Endodermal cell (in vitro differentiated cells): ENCODE data around the gene CLDN3. TPM values are rescaled to one million over a fixed set of nuclear protein-coding genes. Genes with fewer than 3 reads are reported as not detected.

Experiments
- DNase-seq: peaks from one replicate; pipeline ENCODE4 v3.0.0-alpha.2; 2017
- H3K27ac ChIP-seq: 2 replicates; pipeline ENCODE4 v1.5.1; 2013; ENCODE audit warnings: mild to moderate bottlenecking, low read depth, low read length, moderate library complexity
- H3K27me3 ChIP-seq: 2 replicates; pipeline ENCODE4 v1.6.1; 2013; ENCODE audit warnings: mild to moderate bottlenecking, low read length, moderate library complexity; ENCODE audit not compliant: insufficient read depth, control insufficient read depth, poor library complexity, severe bottlenecking
- H3K36me3 ChIP-seq: 2 replicates; pipeline ENCODE4 v1.7.0; 2013; ENCODE audit warnings: mild to moderate bottlenecking, low read length, moderate library complexity; ENCODE audit not compliant: control insufficient read depth, insufficient read depth
- H3K4me1 ChIP-seq: one replicate; pipeline ENCODE4 v1.7.0; 2013; ENCODE audit warnings: low read length; ENCODE audit not compliant: control insufficient read depth, insufficient read depth
- H3K4me3 ChIP-seq: 2 replicates; pipeline ENCODE4 v1.5.1; 2013; ENCODE audit warnings: mild to moderate bottlenecking, low read length, moderate library complexity
- H3K9ac ChIP-seq: 2 replicates; pipeline ENCODE4 v1.6.1; 2013; ENCODE audit warnings: mild to moderate bottlenecking, low read length, moderate library complexity; ENCODE audit not compliant: poor library complexity, severe bottlenecking; ENCODE audit errors: extremely low read depth
- H3K9me3 ChIP-seq: 2 replicates; pipeline ENCODE4 v1.6.1; 2013; ENCODE audit warnings: mild to moderate bottlenecking, low read length, moderate library complexity; ENCODE audit not compliant: control insufficient read depth
- H3K27ac Mint-ChIP-seq: 2 replicates; pipeline ENCODE4 v1.8.0; 2020; ENCODE audit warnings: mixed read lengths
- H3K27me3 Mint-ChIP-seq: 2 replicates; pipeline ENCODE4 v1.8.0; 2021; ENCODE audit warnings: mild to moderate bottlenecking, mixed read lengths; ENCODE audit not compliant: insufficient read depth
- H3K36me3 Mint-ChIP-seq: 2 replicates; pipeline ENCODE4 v1.8.0; 2020; ENCODE audit warnings: low read depth, mixed read lengths
- H3K4me1 Mint-ChIP-seq: 2 replicates; pipeline ENCODE4 v1.8.0; 2020; ENCODE audit warnings: mixed read lengths
- H3K4me3 Mint-ChIP-seq: 2 replicates; pipeline ENCODE4 v1.8.0; 2020; ENCODE audit warnings: mild to moderate bottlenecking, moderate library complexity, mixed read lengths
- H3K9me3 Mint-ChIP-seq: 2 replicates; pipeline ENCODE4 v1.8.0; 2020; ENCODE audit warnings: mild to moderate bottlenecking, mixed read lengths
- CTCF ChIP-seq: fragments of 200-600 bp; sonication (generic); conservative IDR thresholded peaks from 2 replicates; pipeline ENCODE4 v1.5.0; 2021; ENCODE audit warnings: antibody characterized with exemption, mild to moderate bottlenecking
- WGBS, 2 experiments: methylation state at CpG; one replicate each; pipeline versions ENCODE4 v1.1.5 to v1.1.7; 2013; ENCODE audit warnings: missing lambda C conversion rate in 2 of 2, mixed read lengths in 1 of 2; ENCODE audit not compliant: insufficient coverage in 1 of 2, insufficient read length in 1 of 2; 5-methylcytosine and 5-hydroxymethylcytosine counted together
- total RNA-seq, 2 donors: library from RNA; stranded (reverse); fragmentation: NEBNext Ultra II Directional in 1 of 2; extraction: Animal tissue kit (Norgen Biotek cat#: 25700) in 1 of 2; gene quantifications; 2 replicates in 1 of 2; 3 replicates in 1 of 2; pipeline ENCODE4 v1.2.1, GENCODE V29; 2021

CLDN3 gene
- total RNA-seq, 2 donors from 2014 or later, result 20.7 to 47.0 TPM

- 68 to 86% methylated on average over 3 of the region's 3 CpGs for WGBS, 2 experiments
- no peak for DNase-seq
- Histone ChIP-seq H3K27me3 (no peaks in the 10 kb centered on the region), H3K9ac (no peak overlapping the region), H3K36me3 (no peaks in the 10 kb centered on the region), H3K4me3 (no peak overlapping the region), H3K9me3 (no peaks in the 10 kb centered on the region), H3K4me1 (no peaks in the 10 kb centered on the region), H3K27ac (no peak overlapping the region)
- H3K27ac Mint-ChIP-seq, result no peak overlapping the region
- H3K27me3 Mint-ChIP-seq, result no peaks in the 10 kb centered on the region
- H3K9me3 Mint-ChIP-seq, result no peaks in the 10 kb centered on the region
- TF ChIP-seq CTCF, result no peak
- H3K4me3 Mint-ChIP-seq, result no peak overlapping the region
- peaks cover 6% of the 10 kb centered on the region for H3K4me1 Mint-ChIP-seq
- no peaks in the 10 kb centered on the region for H3K36me3 Mint-ChIP-seq
Observed at GRCh38 chr7:73727952-73728351, 42.1 kb downstream of the CLDN3 start.

- Histone ChIP-seq H3K9ac (no peak overlapping the region), H3K27me3 (no peaks in the 10 kb centered on the region), H3K4me1 (no peaks in the 10 kb centered on the region), H3K9me3 (no peaks in the 10 kb centered on the region), H3K36me3 (no peaks in the 10 kb centered on the region), H3K4me3 (no peak overlapping the region), H3K27ac (no peak overlapping the region)
- H3K4me3 Mint-ChIP-seq, result no peak overlapping the region
- WGBS, 2 experiments, result 90% methylated on average over 1 of the region's 1 CpG; no CpG with 5 or more reads in 1 of the 2 experiments
- no peaks in the 10 kb centered on the region for H3K9me3 Mint-ChIP-seq
- H3K36me3 Mint-ChIP-seq, result no peaks in the 10 kb centered on the region
- TF ChIP-seq CTCF, result no peak
- peaks cover 6% of the 10 kb centered on the region for H3K4me1 Mint-ChIP-seq
- no peak overlapping the region for H3K27ac Mint-ChIP-seq
- peaks cover 14% of the 10 kb centered on the region for H3K27me3 Mint-ChIP-seq
- no peak for DNase-seq
Observed at GRCh38 chr7:73726083-73726466, 44.0 kb downstream of the CLDN3 start.

GRCh38 chr7:73723813-73724212 lies 46.3 kb downstream of the CLDN3 start:
- no peaks in the 10 kb centered on the region for H3K4me1 ChIP-seq
- DNase-seq, result no peak
- no peak overlapping the region for H3K4me3 ChIP-seq
- no peak overlapping the region for H3K9ac ChIP-seq
- no peaks in the 10 kb centered on the region for H3K36me3 ChIP-seq
- Mint-ChIP-seq H3K27me3 (peaks cover 25% of the 10 kb centered on the region), H3K36me3 (no peaks in the 10 kb centered on the region), H3K4me1 (peaks cover 2% of the 10 kb centered on the region), H3K9me3 (no peaks in the 10 kb centered on the region), H3K4me3 (no peak overlapping the region), H3K27ac (no peak overlapping the region)
- H3K27me3 ChIP-seq, result peaks cover 11% of the 10 kb centered on the region
- 87% methylated on average over 1 of the region's 3 CpGs; no CpG with 5 or more reads in 1 of the 2 experiments for WGBS, 2 experiments
- H3K9me3 ChIP-seq, result no peaks in the 10 kb centered on the region
- H3K27ac ChIP-seq, result no peak overlapping the region
- TF ChIP-seq CTCF, result no peak
